Ammon's horn (tissue), 1 donor: ENCODE data around the gene INSYN1.

Source experiments
- DNase-seq: peaks from one replicate; pipeline ENCODE4 v3.0.0-alpha.2; 2016; ENCODE audit warnings: low spot score

The INSYN1 gene

GRCh38 chr15:73777741-73778140, 24.6 kb upstream of the INSYN1 start:
- DNase-seq = no peak

- DNase-seq = no peak
Measured at GRCh38 chr15:73773428-73773827, 20.3 kb upstream of the INSYN1 start.

GRCh38 chr15:73771385-73772045, 18.4 kb upstream of the INSYN1 start:
- DNase-seq = no peak

GRCh38 chr15:73770050-73770449, 16.9 kb upstream of the INSYN1 start:
- no peak for DNase-seq

- DNase-seq = no peak
Measured at GRCh38 chr15:73767806-73768501, 14.8 kb upstream of the INSYN1 start.

- DNase-seq = no peak
Measured at GRCh38 chr15:73766598-73766997, 13.4 kb upstream of the INSYN1 start.

GRCh38 chr15:73765778-73766177, 12.6 kb upstream of the INSYN1 start:
- DNase-seq = no peak

GRCh38 chr15:73763931-73764330, 10.8 kb upstream of the INSYN1 start:
- no peak for DNase-seq

- no peak for DNase-seq
Measured at GRCh38 chr15:73760330-73761329, 7.5 kb upstream of the INSYN1 start.

GRCh38 chr15:73758461-73758860, 5.3 kb upstream of the INSYN1 start:
- no peak for DNase-seq

- no peak for DNase-seq
Measured at GRCh38 chr15:73757571-73757970, 4.4 kb upstream of the INSYN1 start.

GRCh38 chr15:73756947-73757513, 3.9 kb upstream of the INSYN1 start:
- DNase-seq = peak; percentile 52

- no peak for DNase-seq
Measured at GRCh38 chr15:73756390-73756789, 3.2 kb upstream of the INSYN1 start.

GRCh38 chr15:73755946-73756345, 2.8 kb upstream of the INSYN1 start:
- DNase-seq = no peak

- DNase-seq = no peak
Measured at GRCh38 chr15:73755481-73755880, 2.3 kb upstream of the INSYN1 start.

- no peak for DNase-seq
Measured at GRCh38 chr15:73754461-73754860, 1.3 kb upstream of the INSYN1 start.

- no peak for DNase-seq
Measured at GRCh38 chr15:73752806-73753193, 351 bp downstream of the INSYN1 start.

- DNase-seq = no peak
Measured at GRCh38 chr15:73751899-73752805, 999 bp downstream of the INSYN1 start.

- peak; percentile 40 for DNase-seq
Measured at GRCh38 chr15:73751511-73751898, 1.6 kb downstream of the INSYN1 start.

- DNase-seq = no peak
Measured at GRCh38 chr15:73750951-73751350, 2.2 kb downstream of the INSYN1 start.

GRCh38 chr15:73750438-73750837, 2.7 kb downstream of the INSYN1 start:
- DNase-seq = no peak
